GM19468 (cell line): ENCODE measurements around the gene TTC9B.
"Not testable (repeated sequence)": the region's sequence is repeated elsewhere in the genome, so short reads cannot be mapped to it uniquely, and the experiment has no call there.

Source experiments
- ATAC-seq: cut with Tn5 transposase; IDR thresholded peaks from one replicate; pipeline ENCODE4 v1.9.1; 2021; ENCODE audit warnings: mild to moderate bottlenecking, moderate library complexity, moderate number of reproducible peaks; ENCODE audit not compliant: unreplicated experiment; ENCODE audit errors: extremely low read depth

Gene TTC9B

GRCh38 chr19:40234429-40235237 lies 16.4 kb upstream of the TTC9B start:
- ATAC-seq, result no peak

- no peak for ATAC-seq
Observed at GRCh38 chr19:40233811-40234389, 15.7 kb upstream of the TTC9B start.

DNA sequence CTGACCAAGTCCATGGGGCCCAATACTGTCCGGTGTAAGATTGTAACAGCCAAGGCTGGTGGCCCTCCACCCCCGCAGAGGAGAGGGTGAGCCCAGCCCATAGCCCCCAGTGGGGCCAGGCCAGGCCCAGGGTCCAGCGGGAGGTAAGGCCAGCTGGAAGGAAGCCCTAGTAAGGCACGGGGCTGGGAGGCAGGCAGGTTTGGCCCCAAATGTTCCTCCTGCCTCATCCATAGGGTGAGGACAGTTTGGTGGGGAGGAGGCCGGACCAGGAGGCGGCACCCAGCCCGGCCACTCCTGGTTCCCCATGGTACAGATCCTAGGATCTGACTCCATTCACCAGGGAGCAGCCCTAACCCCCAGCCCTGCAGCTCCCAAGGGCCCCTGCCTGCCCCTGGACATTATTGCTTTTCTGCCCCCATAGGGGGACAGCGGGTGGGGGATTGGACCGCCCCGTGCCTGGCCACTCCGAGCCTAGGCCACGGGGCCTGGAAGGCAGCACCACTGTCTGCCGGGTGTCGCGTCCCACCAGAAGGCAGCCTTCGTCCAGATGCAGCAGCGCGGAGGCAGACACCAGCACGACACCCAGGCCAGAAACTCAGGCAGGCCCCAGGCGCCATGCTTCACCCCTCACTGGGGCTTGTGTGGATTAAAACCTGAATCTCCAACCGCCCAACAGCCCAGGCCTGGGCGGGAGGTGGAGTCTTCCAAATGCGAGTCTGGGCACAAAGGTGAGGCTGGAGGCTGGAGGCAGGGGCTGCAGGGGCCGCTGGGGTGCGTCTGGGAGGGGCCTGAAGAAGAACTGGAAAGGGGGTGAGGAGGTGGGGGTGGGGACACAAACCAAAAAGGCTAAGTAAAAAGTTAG lies 15.0 kb upstream of the TTC9B start:
- no peak for ATAC-seq

DNA sequence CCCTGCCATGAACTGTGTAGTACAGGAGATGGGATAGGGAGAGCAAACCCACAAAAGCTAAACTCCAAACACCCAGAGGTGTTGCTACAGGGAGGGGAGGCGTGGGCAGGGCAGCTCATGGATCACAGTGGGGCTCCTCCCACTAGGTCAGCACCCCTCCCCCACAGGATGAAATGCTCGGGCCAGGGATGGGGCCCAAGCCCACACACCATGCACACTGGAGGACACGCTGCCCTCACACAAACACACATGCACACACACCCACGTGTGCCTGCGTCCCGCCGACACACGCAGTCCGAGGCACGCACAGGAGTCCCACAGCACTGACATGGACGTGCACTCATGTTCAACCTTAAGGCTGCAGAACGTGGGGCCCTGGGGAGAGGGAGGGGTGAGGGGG lies 14.3 kb upstream of the TTC9B start:
- ATAC-seq, result no peak

DNA sequence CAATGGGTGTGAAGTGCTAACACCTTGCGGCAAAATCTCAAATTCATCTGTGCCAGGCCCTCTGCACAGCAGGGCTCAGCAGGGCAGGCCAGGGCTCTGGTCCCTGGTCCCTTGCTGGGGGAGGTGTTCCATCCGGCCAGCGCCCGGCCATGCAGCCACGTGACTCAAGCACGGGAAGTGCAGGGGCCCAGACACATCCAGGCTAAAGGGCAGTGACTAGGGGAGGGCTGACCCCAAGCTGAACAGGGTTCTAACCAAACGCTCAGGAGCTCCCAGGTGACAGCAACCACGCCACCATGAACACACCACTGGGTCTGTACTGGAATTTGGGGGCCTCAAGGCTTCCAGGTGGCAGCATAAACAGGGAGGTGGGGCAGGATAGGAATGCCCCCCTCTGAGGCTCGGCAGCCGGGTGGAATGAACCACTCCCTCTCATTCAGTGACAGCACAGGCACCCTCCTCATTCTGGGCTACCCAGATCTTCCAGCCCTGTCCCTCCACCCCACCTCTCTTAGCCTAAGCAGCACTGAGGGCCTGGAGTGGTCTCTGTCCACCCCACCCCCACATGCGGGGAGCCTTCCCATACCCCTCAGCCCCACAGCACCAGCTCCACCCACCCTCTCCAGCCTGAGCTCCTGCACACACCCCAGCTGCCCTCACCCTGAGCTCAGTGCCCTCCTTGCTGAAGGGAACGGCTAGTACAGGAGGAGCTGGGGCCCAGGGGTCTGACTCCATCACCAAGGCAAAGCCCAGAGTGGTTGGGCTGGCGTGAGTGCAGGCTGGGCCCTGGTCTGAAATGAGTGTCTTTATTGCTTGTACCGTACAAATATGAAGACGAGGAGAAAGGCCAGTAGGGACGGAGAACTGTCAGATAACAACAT lies 13.6 kb upstream of the TTC9B start:
- ATAC-seq, result no peak

- ATAC-seq, result no peak
Observed at GRCh38 chr19:40231057-40231456, 12.9 kb upstream of the TTC9B start.

GRCh38 chr19:40229926-40230417 lies 11.8 kb upstream of the TTC9B start:
- ATAC-seq, result no peak

- ATAC-seq, result no peak
Observed at GRCh38 chr19:40229484-40229883, 11.3 kb upstream of the TTC9B start.

GRCh38 chr19:40228863-40229262 lies 10.7 kb upstream of the TTC9B start:
- no peak for ATAC-seq

DNA sequence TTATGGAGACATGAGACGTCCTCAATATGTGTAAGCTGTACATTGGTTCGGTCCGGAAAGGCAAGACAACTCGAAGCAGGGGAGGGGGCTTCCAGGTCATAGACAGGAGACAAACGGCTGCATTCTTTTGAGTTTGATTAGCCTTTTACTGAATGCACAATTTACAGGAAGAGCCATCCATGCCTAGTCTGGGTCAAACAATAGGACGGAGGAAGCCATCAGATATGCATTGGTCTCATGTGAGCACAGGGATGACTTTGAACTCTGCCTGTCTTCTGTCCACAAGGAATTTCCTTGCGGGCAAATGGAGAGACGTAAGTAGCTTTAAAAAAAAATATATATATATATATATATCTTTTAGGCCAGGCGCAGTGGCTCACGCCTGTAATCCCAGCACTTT lies 10.2 kb upstream of the TTC9B start:
- ATAC-seq, result no peak

GRCh38 chr19:40225440-40226305 lies 7.5 kb upstream of the TTC9B start:
- no peak for ATAC-seq

DNA sequence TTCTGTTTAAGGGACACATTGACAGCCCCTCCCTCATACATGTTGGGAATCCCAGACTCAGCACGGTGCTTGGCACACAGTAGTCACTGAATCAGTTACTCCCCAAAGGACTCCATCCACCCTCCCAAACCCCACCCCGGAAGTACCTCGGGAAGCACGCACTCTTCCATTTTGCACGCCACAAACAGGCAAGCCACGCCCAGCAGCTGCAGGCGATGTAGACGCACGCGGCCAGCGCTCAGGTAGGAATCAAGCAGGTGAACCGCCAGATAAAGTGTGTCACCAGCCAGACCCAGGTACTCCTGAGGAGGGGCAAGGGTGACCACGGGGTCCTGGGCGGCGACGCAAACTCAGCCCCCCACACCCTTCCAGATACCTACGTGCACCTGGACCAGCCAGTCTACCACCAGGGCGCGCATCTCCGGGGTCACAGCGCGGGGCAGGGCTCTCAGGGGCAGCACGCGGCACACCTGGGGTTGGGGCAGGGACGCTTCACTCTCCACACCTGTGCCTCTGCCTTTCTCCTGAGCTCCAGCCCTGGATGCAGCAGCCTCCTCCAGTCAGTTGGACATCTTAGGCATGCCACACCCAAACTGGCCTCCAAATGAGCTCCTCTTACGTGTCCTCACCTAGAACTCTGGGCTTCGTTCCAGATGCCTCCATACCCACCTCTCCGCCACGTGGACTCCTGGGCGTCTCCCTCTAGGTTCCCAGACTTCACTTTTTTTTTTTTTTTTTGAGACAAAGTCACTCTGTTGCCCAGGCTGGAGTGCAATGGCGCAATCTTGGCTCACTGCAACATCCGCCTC lies 6.4 kb upstream of the TTC9B start:
- no peak for ATAC-seq

DNA sequence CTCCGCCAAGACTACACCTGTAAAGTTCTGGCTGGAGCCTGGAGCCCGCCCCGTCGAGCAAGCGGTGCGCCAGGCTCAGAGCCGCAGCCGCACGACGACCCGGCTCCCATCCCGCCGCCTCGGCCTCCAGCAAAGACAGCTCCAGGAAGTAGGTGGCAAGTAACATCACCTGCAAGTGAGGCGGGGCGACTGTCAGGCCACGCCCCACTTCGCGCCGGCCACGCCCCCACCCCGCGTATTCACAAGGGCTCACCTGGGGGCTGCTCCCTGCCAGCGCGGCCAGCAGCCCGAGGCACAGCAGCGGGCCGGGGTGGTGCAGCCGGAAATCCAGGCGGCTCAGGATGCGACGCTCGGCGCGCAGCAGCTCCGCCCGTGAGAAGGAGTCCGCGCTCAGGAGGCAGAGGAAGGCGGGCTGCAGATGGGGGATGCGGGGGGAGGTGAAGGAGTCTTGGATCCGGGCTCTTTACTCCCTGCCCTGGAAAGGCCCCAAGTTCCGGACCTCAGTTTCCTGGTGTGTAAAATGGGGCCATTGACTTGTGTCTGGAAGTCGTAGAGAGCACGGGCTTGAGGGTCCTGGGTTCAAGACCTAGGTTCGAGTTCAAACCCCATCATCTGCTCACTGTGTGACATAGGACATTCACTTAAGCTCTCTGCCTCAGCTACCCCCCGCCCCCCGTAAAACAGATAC lies 5.1 kb upstream of the TTC9B start:
- no peak for ATAC-seq

DNA sequence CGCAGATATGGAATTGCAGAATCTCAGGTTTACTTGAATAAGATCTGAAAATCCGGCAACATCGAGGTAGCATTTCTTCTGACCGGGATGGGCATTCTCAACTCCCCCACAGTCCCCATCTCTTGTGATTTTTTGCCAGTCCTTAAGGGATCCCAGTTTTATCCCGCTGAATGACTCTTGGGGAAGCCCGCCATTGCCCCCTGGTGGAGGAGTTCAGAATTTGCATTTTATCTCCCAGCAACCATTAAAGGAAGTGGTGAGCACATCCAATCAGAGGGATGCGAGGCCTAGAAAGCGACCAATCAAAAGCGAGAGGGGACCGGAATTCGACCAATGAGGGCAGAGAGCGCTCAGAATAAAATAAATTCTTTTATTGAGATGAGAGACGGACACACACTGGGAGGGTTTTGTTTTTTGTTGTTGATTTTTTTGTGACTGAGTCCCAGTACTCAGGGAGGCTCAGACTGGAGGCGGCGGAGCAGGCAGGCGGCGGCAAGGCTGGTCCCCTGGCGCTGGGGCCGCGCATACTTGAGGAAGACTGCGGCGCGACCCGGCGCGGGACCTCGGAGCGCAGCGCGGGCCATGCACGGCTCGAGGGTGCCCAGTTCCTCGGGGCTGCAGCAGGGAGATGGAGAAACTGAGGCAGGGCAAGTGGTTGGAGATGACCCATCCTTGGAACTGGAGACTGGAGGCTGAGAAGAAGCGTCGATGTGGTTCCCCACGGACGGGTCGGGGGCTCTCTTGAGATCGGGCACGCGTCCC lies 3.9 kb upstream of the TTC9B start:
- no peak for ATAC-seq

GRCh38 chr19:40220674-40221073 lies 2.5 kb upstream of the TTC9B start:
- no peak for ATAC-seq

DNA sequence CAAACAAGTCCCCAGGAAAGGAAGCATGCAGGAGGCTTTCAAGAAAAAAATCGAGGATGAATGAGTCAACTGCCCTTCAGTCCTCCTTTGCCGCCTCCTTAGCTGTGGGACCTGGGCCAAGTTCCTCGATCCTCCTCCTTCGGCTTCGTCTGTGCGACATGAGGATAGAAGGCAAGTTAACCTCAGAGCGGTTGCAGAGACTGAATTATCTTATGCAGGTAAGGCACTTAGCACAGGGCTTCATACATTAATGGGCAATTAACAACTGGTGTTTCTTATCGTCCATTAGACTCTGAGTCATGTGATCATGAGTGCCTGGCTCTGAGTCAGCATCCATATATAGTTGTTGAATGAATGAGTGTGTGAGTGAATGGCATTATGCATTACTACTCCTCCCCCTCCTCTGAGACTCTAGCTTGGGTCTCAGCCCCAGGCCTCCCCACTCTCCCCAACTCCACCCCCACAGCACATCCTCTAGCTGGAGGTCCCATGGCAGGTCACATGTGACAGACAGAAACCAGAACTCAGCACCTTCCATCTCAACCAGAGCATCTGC lies 1.6 kb upstream of the TTC9B start:
- ATAC-seq, result no peak

GRCh38 chr19:40219029-40219428 lies 845 bp upstream of the TTC9B start:
- ATAC-seq, result not testable (repeated sequence)
